Activated effector memory CD4-positive, alpha-beta T cell treated with anti-CD3 and anti-CD28 coated beads, Interleukin-2, amount 50 U/mL, for 16 hours (primary cell): Measurements from ENCODE around the gene SLC19A1.

Source experiments
- DNase-seq: peaks from one replicate; pipeline ENCODE4 v3.0.0-alpha.2; 2020

The SLC19A1 gene

DNA sequence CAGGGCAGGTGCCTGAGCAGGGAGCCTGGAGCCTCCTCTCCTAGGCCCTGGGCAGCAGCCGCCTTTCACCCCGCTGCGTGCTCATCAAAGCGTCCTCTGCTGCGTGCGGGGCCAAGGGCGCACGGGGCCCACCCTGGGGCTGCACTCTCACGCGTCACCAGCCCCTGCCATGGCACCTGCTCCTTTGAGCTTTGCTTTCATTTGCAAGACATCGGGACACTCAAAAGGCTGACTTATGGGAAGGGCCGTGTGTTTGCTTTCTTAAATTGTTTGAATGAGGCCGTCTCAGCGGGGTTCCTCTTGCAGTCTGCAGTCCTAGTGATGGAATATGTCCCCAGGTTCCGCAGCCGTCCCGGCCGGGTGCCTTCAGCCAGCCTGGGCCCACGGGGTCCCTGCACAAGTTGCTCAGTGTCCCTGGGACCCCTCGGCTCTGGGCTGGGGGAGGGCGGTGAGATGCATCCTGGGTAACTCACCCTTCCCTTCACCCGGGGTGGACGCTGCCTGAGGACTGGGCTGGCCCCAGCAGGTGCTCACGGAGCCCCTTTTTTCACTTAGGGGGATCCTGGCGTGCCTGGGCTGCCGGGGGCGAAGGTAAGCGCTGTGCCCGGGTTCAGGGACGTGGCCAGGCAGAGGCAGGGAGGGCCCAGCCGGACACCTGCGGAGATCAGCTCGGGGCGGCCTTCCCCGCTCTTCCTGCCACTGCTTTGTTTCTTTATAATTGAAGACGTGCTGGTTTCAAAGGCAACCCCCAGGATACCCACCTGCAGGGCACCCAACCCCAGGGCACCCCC is 53.1 kb downstream of the SLC19A1 start:
- DNase-seq, result no peak

DNA sequence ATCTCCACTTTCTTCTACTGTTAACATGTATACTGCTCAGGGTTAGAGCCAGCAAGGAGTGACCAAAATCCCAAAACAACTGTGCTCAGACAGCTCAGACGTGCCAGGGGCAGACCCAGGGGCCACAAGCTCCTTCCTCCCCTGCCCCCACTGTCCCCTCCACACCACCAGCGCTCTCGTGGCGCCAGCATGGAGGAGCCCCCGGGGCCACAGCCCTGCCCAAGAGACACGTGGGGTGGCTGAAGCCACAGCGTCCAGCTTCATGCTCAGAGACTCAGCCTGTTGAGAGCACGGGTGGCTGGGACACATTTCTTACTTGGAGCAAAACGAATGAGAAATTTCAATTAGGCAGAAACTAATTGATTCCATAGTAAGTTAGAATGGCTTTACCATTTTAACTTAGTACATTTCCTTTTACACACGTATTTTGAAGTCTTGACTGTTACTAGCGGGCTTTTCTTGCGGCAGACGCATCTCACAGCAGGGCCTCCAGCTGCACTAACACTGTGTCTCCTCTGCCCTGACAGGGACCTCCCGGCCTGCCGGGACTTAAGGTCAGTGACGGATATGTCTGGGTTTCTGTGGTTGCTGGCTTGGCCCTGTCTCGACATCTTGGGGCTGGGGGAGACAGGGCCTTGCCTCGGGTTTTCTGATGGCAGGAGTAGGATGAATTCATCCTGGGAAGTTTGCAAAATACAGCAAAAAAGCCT is 54.2 kb downstream of the SLC19A1 start:
- DNase-seq, result no peak

DNA sequence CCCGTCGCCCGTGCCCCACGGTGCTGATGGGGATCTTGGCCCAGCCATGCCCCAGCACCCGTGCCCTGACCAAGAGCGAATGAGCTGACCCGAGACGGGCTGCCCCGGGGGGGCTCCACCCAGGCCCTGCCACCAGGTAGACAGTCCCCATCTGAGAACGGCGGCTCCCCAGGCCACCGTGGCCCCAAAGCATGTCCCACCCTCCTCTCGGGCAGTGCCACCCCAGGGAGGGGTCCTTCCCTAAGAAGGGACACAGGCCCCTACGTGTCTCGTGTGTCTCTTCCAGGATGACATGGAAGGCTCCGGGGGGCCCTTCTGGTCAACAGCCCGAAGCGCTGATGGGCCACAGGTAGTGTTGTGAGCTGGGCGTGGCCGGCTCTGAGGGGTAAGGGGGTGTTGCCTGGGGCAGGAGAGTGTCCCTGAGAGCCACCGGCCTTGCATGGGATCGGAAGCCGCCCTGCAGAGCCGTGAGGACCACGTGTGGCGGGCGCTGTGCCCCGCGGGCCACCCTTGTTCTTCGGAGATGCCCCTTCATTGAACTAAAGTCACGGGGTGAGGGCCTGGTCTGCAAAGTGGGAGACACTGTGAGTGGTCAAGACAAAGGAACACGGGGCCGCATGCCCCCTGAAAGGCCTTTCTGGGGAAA is 55.0 kb downstream of the SLC19A1 start:
- no peak for DNase-seq

DNA sequence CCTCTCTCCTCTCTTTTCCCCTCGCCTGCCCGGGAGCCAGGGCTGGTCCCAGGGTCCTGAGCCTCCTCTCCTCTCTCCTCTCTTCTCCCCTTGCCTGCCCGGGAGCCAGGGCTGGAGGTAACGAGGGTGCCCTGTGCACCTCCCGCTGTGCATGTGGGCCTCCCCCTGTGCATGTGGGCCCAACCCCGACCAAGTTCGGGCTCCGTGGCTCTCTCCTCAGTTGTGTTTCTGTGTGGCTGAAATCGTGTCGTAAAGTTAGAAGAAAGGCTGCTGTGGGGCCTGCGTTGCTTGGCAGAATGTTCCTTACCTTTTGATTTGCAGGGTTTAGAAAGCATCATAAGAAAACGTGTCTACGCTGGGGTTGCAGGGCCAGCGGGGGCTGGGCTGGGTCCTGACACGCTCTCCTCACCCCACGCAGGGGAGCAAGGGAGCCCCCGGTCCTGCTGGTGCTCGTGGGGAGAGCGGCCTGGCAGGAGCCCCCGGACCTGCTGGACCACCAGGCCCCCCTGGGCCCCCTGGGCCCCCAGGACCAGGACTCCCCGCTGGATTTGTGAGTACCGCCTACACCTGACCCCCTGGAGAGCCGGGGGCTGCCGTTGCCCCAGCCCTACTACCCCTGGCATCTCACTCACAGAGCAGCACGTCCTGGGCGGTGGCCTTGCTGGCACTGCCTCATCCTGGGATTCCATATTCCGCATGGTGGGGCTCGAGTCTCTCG is 55.6 kb downstream of the SLC19A1 start:
- DNase-seq, result no peak

DNA sequence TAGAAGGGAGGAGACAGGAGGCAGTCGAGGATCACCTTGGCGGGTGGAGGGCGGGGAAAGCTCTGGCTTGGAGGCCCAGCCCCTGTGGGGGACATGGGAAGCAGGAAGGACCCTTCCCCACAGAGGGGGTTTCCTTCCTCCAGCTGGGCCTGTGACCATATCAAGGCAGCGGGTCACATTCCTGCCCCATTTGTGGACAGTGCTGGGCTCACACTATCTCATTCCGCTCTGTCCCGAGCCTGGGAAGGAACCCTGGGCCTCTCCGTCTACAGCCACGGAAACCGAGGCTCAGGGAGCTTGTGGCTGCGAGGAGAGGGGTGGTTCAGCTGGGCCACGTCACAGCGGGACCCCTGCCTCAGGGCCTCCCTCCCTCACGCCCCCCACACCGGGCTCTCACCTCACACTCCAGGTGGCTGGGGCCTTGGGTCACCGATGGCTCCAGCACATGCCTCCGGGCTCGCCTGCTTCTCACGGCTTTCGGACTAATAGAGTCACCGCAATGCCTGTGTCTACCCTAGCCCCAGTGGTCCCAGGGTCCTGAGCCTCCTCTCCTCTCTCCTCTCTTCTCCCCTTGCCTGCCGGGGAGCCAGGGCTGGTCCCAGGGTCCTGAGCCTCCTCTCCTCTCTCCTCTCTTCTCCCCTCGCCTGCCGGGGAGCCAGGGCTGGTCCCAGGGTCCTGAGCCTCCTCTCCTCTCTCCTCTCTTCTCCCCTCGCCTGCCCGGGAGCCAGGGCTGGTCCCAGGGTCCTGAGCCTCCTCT is 56.4 kb downstream of the SLC19A1 start:
- DNase-seq, result no peak

DNA sequence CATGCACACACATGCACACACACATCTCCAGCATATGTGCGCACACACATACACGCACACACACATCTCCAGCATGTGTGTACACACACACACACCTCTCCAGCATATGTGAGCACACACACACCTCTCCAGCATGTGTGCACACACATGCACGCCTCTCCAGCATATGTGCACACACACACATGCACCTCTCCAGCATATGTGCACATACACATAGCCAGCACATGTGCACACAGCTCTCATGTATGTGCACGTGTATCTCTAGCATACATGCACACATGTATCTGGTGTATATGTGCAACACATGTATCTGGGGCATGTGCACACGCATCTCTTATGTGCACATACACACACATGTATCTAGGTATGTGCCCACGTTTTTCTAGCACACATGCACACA is 57.9 kb downstream of the SLC19A1 start:
- no peak for DNase-seq

DNA sequence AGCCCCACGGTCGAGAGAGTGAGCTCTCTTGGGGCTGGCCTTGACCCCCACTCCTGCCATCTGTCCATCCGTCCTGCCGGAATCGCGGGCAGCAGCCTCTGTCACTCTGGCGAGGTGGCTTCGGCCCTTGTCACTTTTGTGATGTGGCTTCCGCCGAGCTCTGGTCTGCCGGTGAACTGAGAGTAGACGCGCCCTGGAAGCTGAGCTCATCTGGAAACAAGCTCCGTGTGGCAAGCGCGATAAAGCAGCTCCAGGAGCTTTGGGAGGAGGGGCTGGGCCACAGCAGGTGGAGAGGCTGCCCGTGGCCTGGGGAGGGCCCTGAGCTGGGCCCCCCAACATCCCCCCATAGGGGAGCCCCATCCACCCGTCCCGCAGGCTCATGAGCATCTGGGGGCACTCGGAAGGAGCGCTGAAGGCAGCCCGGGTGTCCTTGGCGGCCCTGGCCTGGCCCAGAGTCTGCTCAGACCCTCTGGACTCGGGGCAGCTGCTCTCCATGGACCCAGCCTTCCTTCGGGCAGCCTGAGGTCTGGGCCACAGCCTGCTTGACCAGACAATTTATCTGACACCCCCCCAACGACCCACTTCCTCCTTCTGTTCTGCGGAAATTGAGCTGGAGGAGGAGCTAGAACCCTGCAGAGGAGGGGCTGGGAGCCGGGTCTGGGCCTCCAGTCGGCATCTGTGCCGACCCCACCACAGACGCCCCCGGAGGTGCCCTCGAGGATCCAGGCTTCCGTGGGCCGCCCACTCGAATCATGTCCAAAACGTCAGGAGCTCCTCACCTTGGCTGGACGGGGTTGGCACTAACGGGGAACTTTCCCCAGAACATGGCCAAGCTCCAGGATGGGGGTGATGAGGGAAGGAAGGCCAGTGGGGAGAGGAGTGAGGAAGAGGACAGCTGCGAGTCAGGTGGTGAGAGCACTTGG is 59.1 kb downstream of the SLC19A1 start:
- peak; percentile 72 for DNase-seq

DNA sequence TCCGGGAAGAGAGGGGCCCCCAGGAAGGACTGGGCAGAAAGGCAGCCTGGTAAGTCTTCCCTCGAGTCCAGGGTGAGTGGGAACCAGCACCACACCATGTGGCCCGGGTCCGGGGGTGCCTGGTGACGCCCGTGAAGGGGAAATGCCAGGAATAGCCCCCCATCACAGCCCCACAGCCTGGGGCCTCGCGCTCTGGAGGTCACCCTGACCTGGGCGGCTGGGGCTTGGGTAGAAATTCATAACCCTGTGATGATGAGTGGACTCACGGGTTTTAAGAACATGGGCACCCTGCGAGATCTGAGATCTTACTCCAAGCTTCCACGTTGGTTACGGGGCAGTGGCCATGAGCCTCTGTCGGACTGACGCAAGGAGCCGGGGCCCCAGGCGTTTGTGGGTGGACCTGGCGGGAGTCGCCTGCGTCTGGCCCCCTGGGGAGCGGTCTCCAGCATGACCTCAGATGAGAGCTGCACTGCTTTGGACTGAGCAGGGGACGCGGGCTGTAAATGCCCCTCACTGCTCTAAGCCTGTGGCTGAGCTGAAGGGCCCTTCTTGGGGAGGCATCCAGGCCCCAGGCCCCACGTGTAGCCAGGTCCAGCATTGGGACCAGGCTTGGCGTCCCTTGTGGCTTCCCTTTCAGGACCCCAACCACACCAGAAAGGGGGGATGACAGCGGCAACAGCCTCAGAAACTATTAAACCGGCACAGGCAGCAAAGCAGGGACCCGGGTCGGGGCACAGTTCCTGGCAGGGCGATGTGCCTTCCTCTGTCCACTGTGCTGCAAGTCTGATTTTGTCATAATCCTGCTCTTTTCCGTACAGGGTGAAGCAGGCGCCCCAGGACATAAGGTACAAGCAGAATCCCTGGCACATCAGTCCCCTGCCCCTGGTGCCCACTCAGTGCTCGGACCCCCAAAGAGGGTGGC is 60.0 kb downstream of the SLC19A1 start:
- DNase-seq, result no peak

DNA sequence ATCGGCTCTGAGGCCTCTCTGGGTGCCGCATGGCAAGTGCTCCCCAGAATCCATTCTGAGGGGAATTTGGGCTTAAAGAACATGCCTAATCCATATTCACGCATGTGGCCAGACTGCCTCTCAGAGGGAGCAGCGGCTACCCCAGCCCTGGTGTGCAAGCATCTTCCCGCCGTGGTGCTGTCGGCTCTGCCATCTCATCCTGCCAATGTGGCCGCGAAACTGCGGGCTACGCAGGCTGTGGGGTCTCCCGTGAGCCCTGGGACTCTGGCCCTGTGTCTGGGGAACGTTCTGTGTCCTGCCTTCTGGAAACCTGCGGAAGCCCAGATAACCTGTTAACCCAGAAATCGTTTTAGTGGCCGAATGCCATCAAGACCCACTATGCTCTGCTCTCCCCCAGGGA is 60.7 kb downstream of the SLC19A1 start:
- DNase-seq, result no peak

DNA sequence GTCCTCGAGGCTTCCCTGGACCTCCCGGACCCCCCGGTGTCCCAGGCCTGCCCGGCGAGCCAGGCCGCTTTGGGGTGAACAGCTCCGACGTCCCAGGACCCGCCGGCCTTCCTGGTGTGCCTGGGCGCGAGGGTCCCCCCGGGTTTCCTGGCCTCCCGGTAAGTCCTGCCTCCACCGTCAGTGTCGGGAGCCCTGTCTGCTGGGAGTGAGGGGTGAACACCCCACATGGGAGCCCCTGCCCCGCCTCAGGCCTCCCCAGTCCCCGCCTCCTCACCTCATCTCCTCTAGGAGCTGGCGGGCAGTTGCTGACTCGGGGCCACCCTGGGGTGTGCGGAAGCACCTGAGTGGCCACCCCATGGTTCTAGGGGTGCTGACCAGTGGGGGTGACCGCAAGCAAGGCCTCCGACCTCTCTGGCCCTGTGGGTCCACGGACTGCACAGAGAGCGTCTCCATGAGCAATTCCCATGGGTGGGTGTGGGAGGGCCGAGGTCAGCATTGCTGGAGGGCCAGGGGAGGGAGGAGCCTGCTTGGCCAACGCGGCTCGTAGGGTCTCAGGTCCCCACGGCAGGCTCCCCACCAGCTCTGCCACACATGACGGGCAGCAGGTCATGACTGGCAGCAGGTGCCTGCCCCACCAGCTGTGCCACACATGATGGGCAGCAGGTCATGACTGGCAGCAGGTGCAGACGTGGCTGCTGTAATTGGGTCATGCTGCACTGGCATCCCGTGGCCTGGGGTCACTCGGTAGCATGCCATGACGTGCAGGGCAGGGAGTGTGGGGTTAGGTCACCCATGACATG is 61.3 kb downstream of the SLC19A1 start:
- no peak for DNase-seq

DNA sequence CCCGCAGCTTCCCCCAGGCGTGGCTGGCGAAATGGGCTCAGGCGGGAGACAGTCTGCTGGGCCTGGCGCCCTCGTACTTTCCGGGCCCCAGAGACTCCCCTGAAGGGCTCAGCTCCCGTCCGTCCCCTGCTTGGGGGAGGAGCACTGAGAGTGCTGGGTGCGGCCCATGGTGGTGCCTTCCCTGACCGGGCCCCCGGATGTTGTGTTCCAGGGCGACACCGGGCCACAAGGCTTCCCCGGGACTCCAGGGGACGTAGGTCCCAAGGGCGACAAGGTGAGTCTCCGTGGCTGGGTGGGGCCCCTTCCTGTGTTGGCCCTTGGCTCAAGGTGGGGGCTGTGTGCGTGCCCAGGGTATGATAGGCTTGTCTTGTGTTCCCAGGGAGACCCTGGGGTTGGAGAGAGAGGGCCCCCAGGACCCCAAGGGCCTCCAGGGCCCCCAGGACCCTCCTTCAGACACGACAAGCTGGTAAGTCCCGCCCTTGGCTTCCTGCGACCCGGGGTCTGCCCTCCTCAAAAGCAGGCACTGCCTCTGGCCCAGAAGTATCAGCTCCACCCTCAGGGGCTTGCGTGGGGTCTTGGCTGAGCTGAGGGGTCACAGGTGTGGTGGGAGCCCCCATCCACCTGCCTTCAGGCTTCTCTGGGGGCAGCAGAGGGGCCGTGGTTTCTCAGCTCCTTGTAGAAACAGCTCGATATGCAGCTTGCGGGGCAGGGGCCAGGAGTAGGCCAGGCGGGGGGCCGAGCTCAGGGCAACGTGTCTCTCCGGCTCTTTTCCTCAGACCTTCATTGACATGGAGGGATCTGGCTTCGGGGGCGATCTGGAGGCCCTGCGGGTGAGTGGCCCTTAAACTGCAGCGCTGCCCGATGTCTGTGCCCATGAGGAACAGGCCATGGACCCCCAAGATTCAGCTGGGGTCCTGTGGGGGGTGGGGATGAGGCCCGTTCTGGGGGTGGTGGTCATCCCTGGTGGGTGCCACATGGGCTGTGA is 62.3 kb downstream of the SLC19A1 start:
- DNase-seq, result peak; percentile 68

DNA sequence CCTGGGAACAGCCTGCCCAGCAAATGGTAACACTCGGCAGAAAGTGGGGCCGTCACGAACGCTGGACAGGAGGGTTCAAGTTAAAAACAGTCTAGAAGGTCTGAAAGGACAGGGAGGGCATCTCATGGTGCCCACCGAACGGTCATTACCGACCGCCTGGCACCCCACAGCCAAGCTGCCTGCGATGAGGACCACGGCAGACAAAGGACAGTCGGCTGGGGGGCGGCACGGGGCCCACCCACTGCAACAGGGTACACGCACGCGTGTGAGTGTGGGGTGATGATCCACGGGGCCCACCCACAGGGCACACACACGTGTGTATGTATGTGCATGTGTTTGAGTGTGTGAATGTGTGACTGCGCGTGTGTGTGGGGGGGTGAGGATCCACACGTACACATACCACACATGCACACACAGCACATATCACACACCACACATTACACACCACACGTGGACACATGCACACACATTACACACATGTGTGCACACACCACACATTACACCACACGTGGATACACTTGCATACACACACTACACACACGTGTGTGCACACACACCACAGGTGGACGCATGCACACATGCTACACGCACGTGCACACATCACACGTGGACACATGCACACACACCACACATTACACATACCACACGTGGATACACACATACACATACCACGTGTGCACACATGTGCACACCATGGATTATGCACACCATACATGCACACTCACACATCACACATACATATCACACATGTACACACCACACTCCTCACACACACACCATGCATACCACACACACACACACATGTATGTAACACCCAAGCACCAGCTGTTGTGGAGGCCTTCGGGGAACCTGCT is 63.2 kb downstream of the SLC19A1 start:
- DNase-seq, result no peak

DNA sequence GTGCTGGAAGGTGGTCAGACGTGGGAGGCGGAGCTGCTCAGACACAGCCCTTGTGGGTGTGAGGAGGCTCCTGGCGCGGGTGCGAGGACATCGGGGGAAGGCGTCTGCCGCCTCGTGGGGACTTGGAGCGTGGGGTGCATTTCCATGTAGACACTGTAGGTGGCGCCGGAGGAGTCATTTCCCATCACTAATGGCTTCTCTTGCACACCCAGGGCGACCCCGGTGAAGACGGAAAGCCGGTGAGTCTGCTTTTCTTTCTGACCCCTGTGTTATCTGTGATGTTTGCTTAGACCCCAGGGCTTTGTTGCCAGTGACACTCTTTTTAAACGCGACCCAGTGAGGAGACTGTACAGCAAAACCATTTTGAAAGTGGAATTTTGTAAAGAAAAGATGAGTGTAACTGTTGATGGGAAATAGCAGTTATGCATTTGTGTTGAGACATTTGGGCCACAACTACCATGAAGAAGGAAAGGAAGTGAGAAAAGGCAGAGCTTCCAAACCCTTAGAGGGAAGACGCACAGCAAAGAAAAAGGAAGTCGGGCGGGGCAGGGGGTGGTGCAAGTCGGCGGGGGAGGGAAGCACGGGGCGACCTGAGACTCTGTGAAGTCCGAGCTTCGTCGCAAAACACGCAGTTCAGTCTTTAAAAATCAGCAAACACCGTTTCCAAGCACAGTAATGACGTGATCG is 64.0 kb downstream of the SLC19A1 start:
- DNase-seq, result peak; percentile 91

DNA sequence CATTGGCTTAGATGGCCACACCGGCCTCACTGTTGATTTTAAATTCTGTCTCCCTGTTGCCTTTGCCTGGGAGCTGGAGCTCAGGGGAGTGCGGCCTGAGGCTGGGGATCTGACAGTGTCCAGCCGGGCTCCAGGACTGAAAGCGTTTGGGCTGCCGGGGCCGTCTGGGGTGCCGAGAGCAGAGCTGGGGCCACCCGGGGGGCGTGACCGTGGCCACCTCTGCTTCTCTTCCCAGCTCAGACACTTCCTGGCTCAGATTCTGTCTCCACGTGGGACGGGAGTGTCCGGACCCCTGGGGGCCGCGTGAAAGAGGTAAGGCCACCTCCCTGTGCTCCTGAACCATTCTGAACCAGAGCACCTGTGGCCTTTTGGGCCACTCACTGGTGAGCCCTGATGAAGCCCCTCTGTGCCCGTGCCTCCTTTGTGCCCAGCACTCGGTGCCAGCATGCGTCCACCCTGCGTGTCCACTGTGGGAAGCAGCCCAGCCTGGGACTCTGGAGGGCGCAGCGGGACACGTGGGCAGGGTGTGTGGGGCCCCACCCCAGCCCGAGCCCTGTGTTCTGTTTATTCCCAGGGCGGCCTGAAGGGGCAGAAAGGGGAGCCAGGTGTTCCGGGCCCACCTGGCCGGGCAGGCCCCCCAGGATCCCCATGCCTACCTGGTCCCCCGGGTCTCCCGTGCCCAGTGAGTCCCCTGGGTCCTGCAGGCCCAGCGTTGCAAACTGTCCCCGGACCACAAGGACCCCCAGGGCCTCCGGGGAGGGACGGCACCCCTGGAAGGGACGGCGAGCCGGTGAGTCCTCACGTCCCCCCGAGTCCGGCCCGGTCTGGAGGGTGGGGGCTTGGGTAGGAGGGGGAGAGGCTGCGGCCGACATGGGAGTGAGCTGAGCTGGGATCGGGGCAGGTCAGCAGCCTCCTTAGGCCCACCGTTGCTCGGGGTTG is 64.8 kb downstream of the SLC19A1 start:
- no peak for DNase-seq

DNA sequence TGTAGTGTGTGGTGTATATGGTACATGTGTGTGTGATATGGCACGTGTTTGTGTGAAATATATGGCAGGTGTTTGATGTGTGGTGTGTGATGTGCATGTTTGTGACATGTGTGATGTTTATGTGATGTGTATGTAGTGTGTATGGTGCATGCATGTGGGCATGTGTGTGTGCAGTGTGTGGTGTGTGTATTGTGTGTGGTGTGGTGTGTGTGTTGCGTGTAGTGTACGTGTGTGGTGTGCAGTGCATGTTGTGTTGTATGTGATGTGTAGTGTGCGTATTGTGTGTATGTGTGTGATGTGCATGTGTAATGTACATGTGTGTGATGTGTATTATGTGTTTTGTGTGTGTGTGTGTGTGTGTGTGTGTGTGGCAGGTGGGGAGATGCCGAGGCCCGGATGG is 65.7 kb downstream of the SLC19A1 start:
- no peak for DNase-seq
